Common myeloid progenitor, CD34-positive (primary cell): ENCODE measurements around the gene RADX.

Source experiments
- CTCF ChIA-PET: fragments of 350-600 bp; sonication (Branson Sonifier 250); formaldehyde crosslinking; loops from one replicate; lab custom pipeline; 2021; ENCODE audit warnings: antibody characterized with exemption; lab: Charles Lee
- POLR2A ChIA-PET: fragments of 350-600 bp; sonication (Branson Sonifier 250); formaldehyde crosslinking; loops from one replicate; lab custom pipeline; 2021; ENCODE audit warnings: antibody characterized with exemption; lab: Charles Lee
- DNase-seq, 3 donors: peaks; one replicate each; pipeline versions ENCODE4 v3.0.0 to v3.0.0-alpha.2; 2013
- H3K27ac ChIP-seq, 2 experiments: 1 replicate in 1 of 2; 2 replicates in 1 of 2; pipeline ENCODE4 v1.7.0; 2013; ENCODE audit warnings: inconsistent platforms in 2 of 2, low read length in 2 of 2, mild to moderate bottlenecking in 2 of 2, low read depth in 1 of 2, moderate library complexity in 1 of 2; ENCODE audit not compliant: severe bottlenecking in 2 of 2, insufficient read depth in 1 of 2, poor library complexity in 1 of 2
- H3K27me3 ChIP-seq, 5 experiments: replicated peaks in 2 of 5; 1 replicate in 3 of 5; 2 replicates in 2 of 5; pipeline versions ENCODE4 v1.6.1 to v1.7.0; 2013; ENCODE audit warnings: low read length in 4 of 5, mild to moderate bottlenecking in 2 of 5, moderate library complexity in 2 of 5, inconsistent platforms in 1 of 5; ENCODE audit not compliant: insufficient read depth in 5 of 5, control insufficient read depth in 4 of 5
- H3K36me3 ChIP-seq, 4 experiments: 1 replicate in 2 of 4; 2 replicates in 2 of 4; pipeline versions ENCODE4 v1.6.1 to v1.7.0; 2013; ENCODE audit warnings: low read length in 3 of 4, control low read depth in 1 of 4, mild to moderate bottlenecking in 1 of 4; ENCODE audit not compliant: control insufficient read depth in 4 of 4, insufficient read depth in 4 of 4
- H3K4me1 ChIP-seq, 4 experiments: 1 replicate in 3 of 4; 2 replicates in 1 of 4; pipeline versions ENCODE4 v1.6.1 to v1.7.1; 2013; ENCODE audit warnings: low read length in 3 of 4, mild to moderate bottlenecking in 3 of 4, control low read depth in 1 of 4, inconsistent platforms in 1 of 4, moderate library complexity in 1 of 4; ENCODE audit not compliant: control insufficient read depth in 4 of 4, insufficient read depth in 4 of 4; ENCODE audit errors: control extremely low read depth in 1 of 4
- H3K4me3 ChIP-seq, 7 experiments: 1 replicate in 4 of 7; 2 replicates in 3 of 7; pipeline versions ENCODE4 v1.5.1 to v1.7.0; 2013; ENCODE audit warnings: mild to moderate bottlenecking in 7 of 7, low read length in 6 of 7, moderate library complexity in 6 of 7, inconsistent platforms in 2 of 7, low read depth in 2 of 7, control low read depth in 1 of 7; ENCODE audit not compliant: insufficient read depth in 4 of 7, control insufficient read depth in 1 of 7; ENCODE audit errors: extremely low read depth in 1 of 7
- H3K9me3 ChIP-seq, 5 experiments: 1 replicate in 4 of 5; 2 replicates in 1 of 5; pipeline versions ENCODE4 v1.6.1 to v1.7.1; 2013; ENCODE audit warnings: low read length in 4 of 5, mild to moderate bottlenecking in 2 of 5, inconsistent platforms in 1 of 5, low read depth in 1 of 5, moderate library complexity in 1 of 5; ENCODE audit not compliant: control insufficient read depth in 4 of 5, insufficient read depth in 2 of 5; ENCODE audit errors: control extremely low read depth in 1 of 5
- WGBS: methylation state at CpG from one replicate; pipeline ENCODE4 v1.1.5; 2013; ENCODE audit not compliant: insufficient coverage; 5-methylcytosine and 5-hydroxymethylcytosine counted together

RADX gene

GRCh38 chrX:106606571-106606970 is 5.2 kb upstream of the RADX start:
- ChIA-PET POLR2A (no interaction called here), CTCF (no interaction called here)
- peaks cover 0 to 1% (median 0%) of the 10 kb centered on the region in 4 experiments for H3K4me1 ChIP-seq
- H3K9me3 ChIP-seq, result no peaks in the 10 kb centered on the region
- no peak overlapping the region for H3K27ac ChIP-seq
- no peak overlapping the region for H3K4me3 ChIP-seq
- DNase-seq, result no peak
- peaks cover 0 to 4% (median 0%) of the 10 kb centered on the region in 5 experiments for H3K27me3 ChIP-seq
- no CpG with 5 or more reads among the region's 1 CpG for WGBS
- no peaks in the 10 kb centered on the region for H3K36me3 ChIP-seq

- Histone ChIP-seq H3K27me3 (peaks cover 0 to 10% (median 0%) of the 10 kb centered on the region in 5 experiments), H3K36me3 (no peaks in the 10 kb centered on the region), H3K27ac (no peak overlapping the region), H3K4me1 (peaks cover 0 to 5% (median 0%) of the 10 kb centered on the region in 4 experiments), H3K4me3 (no peak overlapping the region), H3K9me3 (no peaks in the 10 kb centered on the region)
- ChIA-PET POLR2A (no interaction called here), CTCF (no interaction called here)
- WGBS, result 36% methylated on average over 3 of the region's 6 CpGs
- DNase-seq, result peak in 2 of 3 donors; percentile 25 to 42
These were observed 3.8 kb upstream of the RADX start for GRCh38 chrX:106608016-106608415.

- 33% methylated on average over 1 of the region's 1 CpG for WGBS
- Histone ChIP-seq H3K36me3 (no peaks in the 10 kb centered on the region), H3K4me3 (peak overlapping the region in 6 of 7 experiments; percentile 36 to 86 (median 64)), H3K27me3 (peaks cover 0 to 16% (median 0%) of the 10 kb centered on the region in 5 experiments), H3K4me1 (peaks cover 0 to 5% (median 0%) of the 10 kb centered on the region in 4 experiments), H3K27ac (no peak overlapping the region), H3K9me3 (no peaks in the 10 kb centered on the region)
- DNase-seq, result no peak
- POLR2A ChIA-PET, result no interaction called here
- CTCF ChIA-PET, result interaction anchor here (0.7 kb wide), 1 partner anchor 10 kb away, joined by 3 read pairs; no protein-coding TSS in a partner anchor
These were observed 480 bp upstream of the RADX start for GRCh38 chrX:106611317-106611678.

- no peaks in the 10 kb centered on the region for H3K36me3 ChIP-seq
- POLR2A ChIA-PET, result no interaction called here
- peaks cover 0 to 5% (median 0%) of the 10 kb centered on the region in 4 experiments for H3K4me1 ChIP-seq
- CTCF ChIA-PET, result no interaction called here
- peak overlapping the region; percentile 15 to 86 (median 57) for H3K4me3 ChIP-seq
- peaks cover 0 to 16% (median 0%) of the 10 kb centered on the region in 5 experiments for H3K27me3 ChIP-seq
- H3K9me3 ChIP-seq, result no peaks in the 10 kb centered on the region
- peak in 1 of 3 donors; percentile 7 for DNase-seq
- H3K27ac ChIP-seq, result no peak overlapping the region
- WGBS, result 18% methylated on average over 8 of the region's 8 CpGs
These were observed 600 bp downstream of the RADX start for GRCh38 chrX:106612393-106612763.

GRCh38 chrX:106613277-106613676 is 1.5 kb downstream of the RADX start:
- H3K27me3 ChIP-seq, result peaks cover 0 to 16% (median 0%) of the 10 kb centered on the region in 5 experiments
- H3K27ac ChIP-seq, result no peak overlapping the region
- ChIA-PET POLR2A (no interaction called here), CTCF (no interaction called here)
- no peaks in the 10 kb centered on the region for H3K36me3 ChIP-seq
- H3K4me1 ChIP-seq, result peaks cover 0 to 5% (median 0%) of the 10 kb centered on the region in 4 experiments
- peak overlapping the region in 4 of 7 experiments; percentile 57 to 86 (median 73) for H3K4me3 ChIP-seq
- H3K9me3 ChIP-seq, result no peaks in the 10 kb centered on the region
- WGBS, result no CpG with 5 or more reads among the region's 4 CpGs
- peak in 1 of 3 donors; percentile 2 for DNase-seq

- Histone ChIP-seq H3K4me3 (no peak overlapping the region), H3K36me3 (no peaks in the 10 kb centered on the region), H3K4me1 (peaks cover 0 to 5% (median 0%) of the 10 kb centered on the region in 4 experiments), H3K27ac (no peak overlapping the region), H3K27me3 (peaks cover 0 to 16% (median 0%) of the 10 kb centered on the region in 5 experiments), H3K9me3 (no peaks in the 10 kb centered on the region)
- DNase-seq, result no peak
- CTCF ChIA-PET, result interaction anchor here (0.7 kb wide), 1 partner anchor 134 kb away, joined by 3 read pairs; no protein-coding TSS in a partner anchor
- POLR2A ChIA-PET, result no interaction called here
- 81% methylated on average over 2 of the region's 7 CpGs for WGBS
These were observed 3.3 kb downstream of the RADX start for GRCh38 chrX:106615041-106615440.

GRCh38 chrX:106619797-106620196 is 8.0 kb downstream of the RADX start:
- DNase-seq, result peak in 2 of 3 donors; percentile 29 to 36
- peaks cover 0 to 7% (median 0%) of the 10 kb centered on the region in 5 experiments for H3K27me3 ChIP-seq
- no peaks in the 10 kb centered on the region for H3K4me1 ChIP-seq
- ChIA-PET POLR2A (no interaction called here), CTCF (interaction anchor here (0.6 to 5.0 kb wide), 5 partner anchors 134 to 201 kb away, joined by 3 to 33 read pairs (median 3); no protein-coding TSS in a partner anchor)
- H3K27ac ChIP-seq, result no peak overlapping the region
- no peaks in the 10 kb centered on the region for H3K36me3 ChIP-seq
- WGBS, result 24% methylated on average over 3 of the region's 3 CpGs
- no peaks in the 10 kb centered on the region for H3K9me3 ChIP-seq
- H3K4me3 ChIP-seq, result no peak overlapping the region
